HG03039 (cell line): ENCODE data around the gene PCK1.

ENCODE experiments used
- ATAC-seq: cut with Tn5 transposase; IDR thresholded peaks from one replicate; pipeline ENCODE4 v1.9.1; 2021; ENCODE audit warnings: mild to moderate bottlenecking, moderate library complexity; ENCODE audit not compliant: unreplicated experiment

Gene PCK1

GRCh38 chr20:57576002-57576401, 15.1 kb downstream of the PCK1 start:
- ATAC-seq, result no peak

- no peak for ATAC-seq
These were observed 16.0 kb downstream of the PCK1 start for GRCh38 chr20:57576617-57577550.

- ATAC-seq, result no peak
These were observed 17.0 kb downstream of the PCK1 start for GRCh38 chr20:57577679-57578475.

DNA sequence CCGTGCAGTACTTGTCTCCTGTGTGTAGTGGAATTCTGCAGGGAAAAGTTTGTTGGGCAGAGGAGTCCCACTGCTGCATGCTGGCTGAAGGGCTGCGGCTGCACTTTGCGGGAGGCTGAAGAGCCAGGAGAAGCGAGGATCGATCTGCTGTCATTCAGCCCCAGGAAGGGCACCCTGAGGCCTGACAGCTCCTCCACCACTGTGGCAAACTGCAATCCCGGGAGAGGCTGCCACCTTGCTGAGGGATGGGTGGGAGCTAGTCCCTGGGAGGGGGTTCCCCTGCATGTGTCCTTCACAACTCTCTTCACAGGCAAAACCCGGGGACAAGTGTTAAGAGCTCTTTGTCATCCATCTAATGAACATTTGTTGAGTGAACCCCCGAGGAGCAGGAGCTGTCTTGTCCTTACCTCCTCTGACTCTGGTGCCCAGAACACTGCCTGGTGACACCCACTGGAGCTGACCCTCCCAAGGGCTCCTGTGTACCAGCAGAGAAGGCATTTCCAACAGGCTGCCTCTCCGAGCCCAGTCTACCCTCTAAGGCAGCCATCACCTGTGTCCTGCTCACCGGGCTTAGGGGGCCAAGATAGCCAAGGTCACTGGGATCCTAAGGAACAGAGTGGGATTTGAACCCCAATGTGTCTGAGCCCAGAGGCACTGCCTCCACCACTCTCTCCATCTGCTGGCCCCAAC, 17.7 kb downstream of the PCK1 start:
- ATAC-seq, result no peak

GRCh38 chr20:57579331-57579897, 18.5 kb downstream of the PCK1 start:
- ATAC-seq, result no peak

DNA sequence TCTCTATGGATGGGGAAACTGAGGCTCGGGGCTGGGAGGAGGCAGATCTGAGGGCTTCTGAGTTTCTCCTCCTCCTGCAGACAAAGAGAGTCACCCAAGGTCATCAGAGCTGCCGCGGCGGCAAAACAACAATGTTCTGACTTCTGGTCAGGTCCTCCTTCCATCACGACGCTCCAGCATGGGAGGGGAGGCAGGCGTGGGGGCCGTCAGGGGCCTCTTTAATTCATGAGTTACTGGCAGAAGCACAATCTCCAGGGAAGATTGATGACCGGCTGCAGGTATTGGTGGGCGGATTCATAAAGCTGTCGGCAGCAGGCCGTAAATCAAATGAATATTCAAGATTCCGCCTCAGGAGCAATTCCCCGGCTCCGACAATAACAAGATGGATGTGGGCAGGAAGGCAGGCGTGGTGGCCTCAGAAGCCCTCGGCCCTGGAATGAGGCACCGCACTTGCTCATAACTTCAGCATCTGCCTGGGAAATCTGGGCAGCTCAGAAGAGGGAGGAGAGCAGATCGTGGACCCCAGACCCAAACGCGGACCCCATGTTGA, 19.1 kb downstream of the PCK1 start:
- no peak for ATAC-seq

DNA sequence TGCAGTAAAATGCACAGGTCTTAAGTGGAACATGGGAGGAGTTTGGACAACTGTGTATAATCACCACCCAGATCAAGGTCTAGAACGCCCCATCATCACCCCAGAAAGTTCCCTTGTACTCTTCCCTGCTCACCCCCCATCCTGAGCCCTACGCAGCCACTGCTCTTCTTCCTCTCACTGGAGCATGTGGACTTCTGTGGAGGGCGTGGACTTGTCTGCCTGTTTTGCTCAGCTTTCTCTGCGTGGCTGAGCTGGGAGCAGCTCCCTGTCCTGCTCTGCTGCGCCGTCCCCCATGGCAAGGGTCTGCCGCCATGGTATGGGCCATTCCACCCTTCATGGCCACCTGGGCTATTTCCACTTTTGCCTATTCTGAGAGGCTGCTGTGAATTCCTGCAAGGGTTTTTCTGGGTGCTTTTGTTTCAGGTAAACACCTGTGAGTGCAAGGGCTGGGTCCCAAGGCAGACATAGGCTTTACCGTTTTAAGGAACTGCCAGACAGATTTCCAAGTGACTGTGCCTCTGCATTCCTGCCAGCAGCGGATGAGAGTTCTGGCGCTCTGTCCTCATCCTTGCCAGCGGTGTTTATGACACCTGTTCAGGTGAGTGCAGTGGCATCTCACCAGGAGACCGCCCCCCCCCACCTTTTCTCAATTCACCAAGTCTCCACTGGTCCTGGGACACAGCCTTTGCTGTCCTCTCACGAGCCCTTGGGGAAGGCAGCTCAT, 19.7 kb downstream of the PCK1 start:
- no peak for ATAC-seq

DNA sequence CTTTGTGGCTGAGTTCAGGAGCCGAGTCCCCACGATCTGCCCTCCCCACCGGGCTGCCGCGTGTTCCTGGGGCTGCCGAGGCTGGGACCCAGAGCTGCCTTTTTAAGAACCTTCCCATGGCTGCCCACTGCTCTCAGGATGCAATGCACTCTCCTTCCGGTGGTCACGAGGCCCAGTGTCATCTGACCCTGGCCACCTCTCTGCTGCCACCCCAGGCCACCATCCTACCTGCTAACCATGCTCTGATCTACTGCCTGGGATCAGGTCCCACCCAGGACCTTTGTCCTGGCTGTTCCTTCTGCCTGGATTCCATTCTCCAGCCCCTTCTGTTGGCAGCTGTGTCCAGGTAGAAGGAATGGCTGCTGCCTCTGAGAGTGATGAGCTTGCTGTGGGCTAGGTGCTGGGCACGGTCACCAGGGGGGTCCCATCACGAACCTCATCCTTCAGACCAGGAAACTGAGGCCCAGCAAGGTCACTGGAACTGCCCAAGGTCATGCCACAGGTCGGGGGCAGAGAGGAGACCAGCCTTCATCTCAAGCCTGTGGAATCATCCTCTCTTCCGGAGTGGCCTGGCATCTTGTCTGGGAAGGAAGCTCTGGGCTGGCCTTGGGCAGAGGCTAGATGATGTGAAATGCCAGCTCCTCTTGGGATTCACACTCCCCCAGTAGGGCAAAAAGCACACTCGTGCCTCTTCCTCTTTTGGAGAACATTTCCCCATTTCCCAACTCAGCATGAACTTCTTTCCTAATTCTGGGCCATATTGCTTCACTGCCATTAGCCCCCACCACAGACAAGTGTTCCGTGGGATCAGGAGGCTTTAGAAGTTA, 20.5 kb downstream of the PCK1 start:
- ATAC-seq, result no peak

DNA sequence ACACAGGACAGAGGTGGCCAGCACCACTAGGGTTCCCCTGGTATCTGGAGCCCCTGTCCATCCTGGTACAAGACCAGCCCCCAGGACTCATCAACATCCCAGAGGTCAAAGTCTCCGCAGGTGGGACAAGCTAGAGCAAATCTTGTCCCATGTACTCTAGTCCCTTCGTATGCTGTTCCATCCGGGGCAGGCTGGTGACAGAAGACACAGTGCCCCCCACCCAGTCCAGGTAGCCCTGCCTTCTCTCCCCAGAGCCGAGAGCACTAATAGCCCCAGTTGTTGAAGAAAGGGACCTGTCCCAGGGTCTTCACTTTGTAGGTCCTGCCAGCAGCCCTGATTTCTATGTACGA, 21.1 kb downstream of the PCK1 start:
- no peak for ATAC-seq

- ATAC-seq, result no peak
These were observed 21.8 kb downstream of the PCK1 start for GRCh38 chr20:57582432-57583288.

DNA sequence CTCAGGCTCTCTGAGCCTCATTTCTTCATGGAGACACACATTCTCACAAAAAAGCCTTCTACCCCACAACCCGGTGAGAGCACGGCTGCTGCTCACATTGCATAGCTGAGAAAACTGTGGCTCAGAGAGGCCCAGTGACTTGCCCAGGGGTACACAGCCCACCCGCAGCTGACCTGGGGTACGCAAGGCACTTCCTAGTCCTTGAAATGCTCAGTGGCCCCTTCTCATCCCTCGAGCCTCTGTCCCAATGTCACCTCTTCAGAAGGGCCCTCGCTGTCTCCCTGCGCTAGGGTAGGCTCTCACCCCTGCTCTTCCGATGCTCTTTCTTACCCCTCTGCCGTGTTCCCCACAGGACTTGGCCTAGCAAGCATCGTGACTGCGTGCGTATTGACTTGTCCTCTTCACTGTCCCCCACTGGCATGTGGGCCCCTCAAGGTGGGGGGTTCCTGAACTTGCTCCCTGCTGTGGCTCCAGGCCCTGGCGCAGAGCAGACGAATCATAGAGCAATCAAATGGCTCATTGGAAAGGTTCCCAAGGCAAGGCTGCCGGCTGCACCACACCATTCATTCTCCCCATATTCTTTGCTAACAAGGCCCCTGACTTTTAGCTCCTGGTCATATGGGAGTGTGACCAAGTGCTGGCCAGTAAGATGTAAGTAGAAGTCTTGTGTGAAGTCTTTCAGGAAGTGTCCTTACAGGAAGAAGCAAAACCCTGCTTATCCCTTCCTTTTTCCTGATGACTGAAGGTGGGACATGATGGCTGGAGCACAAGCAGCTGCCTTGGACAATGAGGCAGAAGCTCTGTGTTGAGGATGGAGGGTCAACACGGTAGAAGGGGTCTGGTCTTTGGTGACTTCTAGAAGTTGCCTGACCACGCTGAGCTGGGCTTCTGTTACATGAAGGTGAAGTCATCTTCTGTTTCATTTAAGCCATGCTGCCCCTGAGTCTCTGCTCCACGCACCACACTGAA, 22.7 kb downstream of the PCK1 start:
- ATAC-seq, result no peak

DNA sequence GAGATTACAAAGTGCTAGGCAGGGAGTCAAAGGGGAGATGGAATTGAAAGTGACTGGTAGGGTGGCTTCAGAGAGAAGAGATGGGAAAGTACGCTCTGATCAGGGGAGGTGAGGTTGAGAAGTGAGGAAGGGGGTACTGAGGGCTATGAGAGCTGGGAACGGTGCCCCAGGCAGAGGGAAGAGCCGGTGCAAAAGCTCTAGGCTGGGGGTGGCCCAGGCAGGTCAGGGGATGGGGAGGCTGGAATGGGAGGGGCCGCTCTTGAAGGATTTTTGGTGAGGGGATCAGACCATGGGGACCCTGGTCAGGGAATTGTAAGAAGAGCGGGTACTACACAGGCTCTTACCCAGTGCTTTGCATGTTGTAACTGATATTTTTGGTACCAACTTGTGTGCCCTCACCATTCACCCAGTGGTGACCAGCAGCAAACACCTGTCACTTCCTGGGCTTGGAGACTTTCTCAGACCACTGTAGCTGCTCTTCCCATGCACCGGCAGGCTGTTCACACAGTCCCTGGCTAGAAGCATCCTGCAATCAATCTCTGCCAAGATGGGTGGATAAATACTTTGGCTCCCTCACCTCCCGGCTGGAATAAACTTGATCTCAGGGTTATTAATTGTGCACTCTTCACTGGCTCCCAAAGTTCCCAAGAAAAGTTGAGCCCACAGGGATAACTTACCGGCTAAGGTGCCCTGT, 24.0 kb downstream of the PCK1 start:
- ATAC-seq, result no peak

DNA sequence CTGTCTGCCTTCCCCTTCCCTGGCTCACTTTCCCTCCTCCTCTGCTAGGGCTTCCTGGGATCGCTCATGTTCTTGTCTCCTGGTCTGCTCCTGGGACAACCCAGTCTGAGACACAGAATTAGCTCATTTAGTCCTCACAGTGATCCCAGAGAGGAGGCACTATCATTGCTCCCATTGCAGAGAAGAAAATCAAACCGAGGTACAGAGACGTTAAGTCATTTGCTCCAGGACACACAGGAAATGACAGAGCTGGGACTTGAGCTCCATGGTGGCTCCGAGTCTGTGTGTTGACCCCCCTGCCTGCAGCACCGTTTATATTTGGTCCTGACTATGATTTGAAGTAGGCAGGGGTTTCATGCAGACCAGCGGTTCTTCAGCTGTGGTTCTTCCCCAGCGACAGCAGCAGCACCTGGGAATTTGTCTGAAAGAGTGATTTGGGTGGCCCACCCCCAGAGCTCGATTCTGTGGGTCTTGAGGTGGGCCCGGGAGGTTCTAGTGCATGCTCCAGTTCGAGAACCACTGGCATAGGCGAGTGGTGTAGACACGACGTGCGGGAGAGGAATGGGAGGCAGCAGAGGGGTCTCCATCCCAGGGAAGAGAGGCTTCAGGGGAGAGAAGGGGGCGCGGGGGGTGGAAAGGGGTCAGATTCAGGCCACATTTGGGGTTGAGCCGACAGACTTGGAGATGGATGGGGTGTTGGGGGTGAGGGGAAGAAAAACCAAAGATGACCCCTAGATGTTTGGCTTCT, 24.7 kb downstream of the PCK1 start:
- ATAC-seq, result no peak

GRCh38 chr20:57586370-57586793, 25.5 kb downstream of the PCK1 start:
- ATAC-seq, result no peak

DNA sequence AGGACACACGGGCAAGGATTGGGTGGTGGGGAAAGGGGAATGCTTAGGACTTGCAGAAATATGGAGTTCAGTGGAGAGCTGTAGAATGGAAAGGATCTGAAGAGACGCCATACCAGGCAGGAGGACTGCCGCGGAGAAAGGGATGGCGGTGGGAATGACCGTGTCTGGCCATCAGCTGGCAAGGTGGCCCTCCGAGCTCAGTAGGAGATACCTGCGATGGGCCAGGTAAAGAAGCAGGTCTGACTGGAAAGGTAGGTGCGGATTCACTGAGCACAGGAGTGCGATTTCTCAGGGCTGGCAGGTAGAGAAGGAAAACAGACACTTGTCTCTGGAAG, 26.0 kb downstream of the PCK1 start:
- ATAC-seq, result no peak
